ENCODE results near the gene BCL2.

BCL2 gene

GRCh38 chr18:63213936-63214671, 105.5 kb downstream of the BCL2 start:
- no peak overlapping the region for H3K23ac ChIP-seq (ENCODE audit: low read length)
- H4K91ac ChIP-seq (ENCODE audit: low read depth, low read length), result no peak overlapping the region
- H3K4ac ChIP-seq (ENCODE audit: low read depth, low read length), result no peak overlapping the region
- no CpG with 5 or more reads among the region's 8 CpGs for WGBS (ENCODE audit: extremely low coverage, insufficient coverage, insufficient read length)
- H3K4me3 ChIP-seq (ENCODE audit: low read depth, low read length), result no peak overlapping the region
- no peak overlapping the region for H3K27ac ChIP-seq (ENCODE audit: low read depth, low read length)
- H3K14ac ChIP-seq (ENCODE audit: low read length), result no peak overlapping the region
- no peak overlapping the region for H2BK5ac ChIP-seq (ENCODE audit: low read depth, low read length, poor library complexity)
- H3K4me1 ChIP-seq (ENCODE audit: control insufficient read depth in 1 of 2, insufficient read depth in 2 of 2, low read length in 2 of 2), result no peaks in the 10 kb centered on the region
- no peak overlapping the region for H2BK12ac ChIP-seq (ENCODE audit: low read length)
- H3K4me2 ChIP-seq (ENCODE audit: low read length), result no peak overlapping the region
- no peak overlapping the region for H2AK5ac ChIP-seq (ENCODE audit: low read length)
- H3K9me3 ChIP-seq (ENCODE audit: insufficient read depth, low read depth, low read length), result peaks cover 3% of the 10 kb centered on the region
- H3K79me2 ChIP-seq (ENCODE audit: control insufficient read depth, insufficient read depth, low read length, poor library complexity), result no peaks in the 10 kb centered on the region
- no peak overlapping the region for H2BK120ac ChIP-seq (ENCODE audit: insufficient read depth, low read length, poor library complexity)
- no peak for DNase-seq
- H3K36me3 ChIP-seq (ENCODE audit: control insufficient read depth in 1 of 2, insufficient read depth in 2 of 2, low read length in 2 of 2), result no peaks in the 10 kb centered on the region
- no peak overlapping the region for H2AFZ ChIP-seq (ENCODE audit: insufficient read depth, low read length, poor library complexity)
- H4K8ac ChIP-seq (ENCODE audit: low read depth, low read length), result no peak overlapping the region
- H3K79me1 ChIP-seq (ENCODE audit: low read length), result no peaks in the 10 kb centered on the region
- H3K18ac ChIP-seq (ENCODE audit: low read length), result no peak overlapping the region
- no peak overlapping the region for H4K12ac ChIP-seq (ENCODE audit: low read depth, low read length)
- no peak overlapping the region for H3K9ac ChIP-seq (ENCODE audit: low read length)
- H3K27me3 ChIP-seq (ENCODE audit: insufficient read depth, low read length), result no peaks in the 10 kb centered on the region

DNA sequence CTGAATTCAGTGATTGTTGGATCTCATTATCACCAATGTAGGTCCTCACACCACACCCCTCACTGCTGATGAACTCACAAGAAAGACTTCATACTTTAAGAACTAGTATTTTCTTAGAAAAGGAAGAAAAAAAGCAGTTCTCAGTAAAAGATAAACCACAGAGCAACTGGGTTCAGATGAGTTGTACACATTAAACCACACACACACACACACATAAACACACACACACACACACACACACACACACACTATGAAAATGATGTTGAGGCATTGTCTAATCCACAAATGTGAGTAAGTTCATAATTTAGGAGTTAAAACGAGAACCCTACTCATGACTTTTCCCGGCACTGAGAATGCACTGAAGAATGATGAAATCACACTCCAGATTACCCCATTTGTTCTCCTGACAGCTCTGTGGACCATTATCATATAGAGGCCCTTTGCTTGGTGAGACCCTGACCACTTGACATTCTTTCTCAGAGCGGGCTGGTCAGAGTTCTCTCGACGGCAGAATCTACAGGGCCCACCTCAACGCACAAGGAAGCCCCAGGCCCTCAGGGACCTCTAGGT, 106.2 kb downstream of the BCL2 start:
- H2AFZ ChIP-seq (ENCODE audit: insufficient read depth, low read length, poor library complexity), result no peak overlapping the region
- H3K4ac ChIP-seq (ENCODE audit: low read depth, low read length), result no peak overlapping the region
- no peak overlapping the region for H2BK5ac ChIP-seq (ENCODE audit: low read depth, low read length, poor library complexity)
- H3K9ac ChIP-seq (ENCODE audit: low read length), result no peak overlapping the region
- no peak overlapping the region for H4K12ac ChIP-seq (ENCODE audit: low read depth, low read length)
- no peak overlapping the region for H4K91ac ChIP-seq (ENCODE audit: low read depth, low read length)
- no peaks in the 10 kb centered on the region for H3K36me3 ChIP-seq (ENCODE audit: control insufficient read depth in 1 of 2, insufficient read depth in 2 of 2, low read length in 2 of 2)
- no peak overlapping the region for H2AK5ac ChIP-seq (ENCODE audit: low read length)
- no peak overlapping the region for H3K23ac ChIP-seq (ENCODE audit: low read length)
- H3K4me1 ChIP-seq (ENCODE audit: control insufficient read depth in 1 of 2, insufficient read depth in 2 of 2, low read length in 2 of 2), result no peaks in the 10 kb centered on the region
- H3K79me1 ChIP-seq (ENCODE audit: low read length), result no peaks in the 10 kb centered on the region
- no peak overlapping the region for H2BK12ac ChIP-seq (ENCODE audit: low read length)
- H4K8ac ChIP-seq (ENCODE audit: low read depth, low read length), result no peak overlapping the region
- H3K27ac ChIP-seq (ENCODE audit: low read depth, low read length), result no peak overlapping the region
- H2BK120ac ChIP-seq (ENCODE audit: insufficient read depth, low read length, poor library complexity), result no peak overlapping the region
- no peak overlapping the region for H3K14ac ChIP-seq (ENCODE audit: low read length)
- no peak for DNase-seq
- H3K18ac ChIP-seq (ENCODE audit: low read length), result no peak overlapping the region
- H3K9me3 ChIP-seq (ENCODE audit: insufficient read depth, low read depth, low read length), result peaks cover under 1% of the 10 kb centered on the region
- WGBS (ENCODE audit: extremely low coverage, insufficient coverage, insufficient read length), result no CpG with 5 or more reads among the region's 6 CpGs
- H3K4me3 ChIP-seq (ENCODE audit: low read depth, low read length), result no peak overlapping the region
- no peaks in the 10 kb centered on the region for H3K79me2 ChIP-seq (ENCODE audit: control insufficient read depth, insufficient read depth, low read length, poor library complexity)
- no peaks in the 10 kb centered on the region for H3K27me3 ChIP-seq (ENCODE audit: insufficient read depth, low read length)
- no peak overlapping the region for H3K4me2 ChIP-seq (ENCODE audit: low read length)

DNA sequence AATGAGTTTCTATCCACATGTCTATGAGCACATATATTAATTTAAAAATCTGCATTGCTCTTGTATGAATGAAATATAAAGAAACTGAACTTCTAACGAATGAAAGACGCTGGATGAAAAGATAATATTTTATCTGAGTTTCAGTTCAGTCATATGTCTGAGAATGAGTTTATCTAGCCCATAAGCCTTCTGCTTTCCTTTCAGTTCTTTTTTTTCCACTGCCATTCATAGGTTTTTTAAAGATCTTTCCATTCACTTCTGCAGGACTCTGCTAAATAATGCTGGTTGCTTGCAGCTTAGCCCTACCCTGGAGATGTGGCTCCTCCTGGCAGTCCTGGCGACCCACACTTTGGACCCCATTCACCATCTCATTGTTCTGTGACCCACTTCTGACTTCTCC, 109.0 kb downstream of the BCL2 start:
- H3K9me3 ChIP-seq (ENCODE audit: insufficient read depth, low read depth, low read length), result no peaks in the 10 kb centered on the region
- no peak overlapping the region for H2AK5ac ChIP-seq (ENCODE audit: low read length)
- no peak overlapping the region for H2AFZ ChIP-seq (ENCODE audit: insufficient read depth, low read length, poor library complexity)
- H3K23ac ChIP-seq (ENCODE audit: low read length), result no peak overlapping the region
- no peak overlapping the region for H3K4me2 ChIP-seq (ENCODE audit: low read length)
- H4K8ac ChIP-seq (ENCODE audit: low read depth, low read length), result no peak overlapping the region
- no peaks in the 10 kb centered on the region for H3K36me3 ChIP-seq (ENCODE audit: control insufficient read depth in 1 of 2, insufficient read depth in 2 of 2, low read length in 2 of 2)
- no peak overlapping the region for H2BK12ac ChIP-seq (ENCODE audit: low read length)
- no peak overlapping the region for H3K14ac ChIP-seq (ENCODE audit: low read length)
- no peaks in the 10 kb centered on the region for H3K79me1 ChIP-seq (ENCODE audit: low read length)
- H3K18ac ChIP-seq (ENCODE audit: low read length), result no peak overlapping the region
- no peak overlapping the region for H2BK120ac ChIP-seq (ENCODE audit: insufficient read depth, low read length, poor library complexity)
- no peak overlapping the region for H3K9ac ChIP-seq (ENCODE audit: low read length)
- no peaks in the 10 kb centered on the region for H3K4me1 ChIP-seq (ENCODE audit: control insufficient read depth in 1 of 2, insufficient read depth in 2 of 2, low read length in 2 of 2)
- H3K4ac ChIP-seq (ENCODE audit: low read depth, low read length), result no peak overlapping the region
- no CpG with 5 or more reads among the region's 3 CpGs for WGBS (ENCODE audit: extremely low coverage, insufficient coverage, insufficient read length)
- no peak overlapping the region for H2BK5ac ChIP-seq (ENCODE audit: low read depth, low read length, poor library complexity)
- no peak overlapping the region for H3K27ac ChIP-seq (ENCODE audit: low read depth, low read length)
- no peak overlapping the region for H4K12ac ChIP-seq (ENCODE audit: low read depth, low read length)
- H3K79me2 ChIP-seq (ENCODE audit: control insufficient read depth, insufficient read depth, low read length, poor library complexity), result no peaks in the 10 kb centered on the region
- no peak for DNase-seq
- no peak overlapping the region for H4K91ac ChIP-seq (ENCODE audit: low read depth, low read length)
- H3K27me3 ChIP-seq (ENCODE audit: insufficient read depth, low read length), result no peaks in the 10 kb centered on the region
- H3K4me3 ChIP-seq (ENCODE audit: low read depth, low read length), result no peak overlapping the region

DNA sequence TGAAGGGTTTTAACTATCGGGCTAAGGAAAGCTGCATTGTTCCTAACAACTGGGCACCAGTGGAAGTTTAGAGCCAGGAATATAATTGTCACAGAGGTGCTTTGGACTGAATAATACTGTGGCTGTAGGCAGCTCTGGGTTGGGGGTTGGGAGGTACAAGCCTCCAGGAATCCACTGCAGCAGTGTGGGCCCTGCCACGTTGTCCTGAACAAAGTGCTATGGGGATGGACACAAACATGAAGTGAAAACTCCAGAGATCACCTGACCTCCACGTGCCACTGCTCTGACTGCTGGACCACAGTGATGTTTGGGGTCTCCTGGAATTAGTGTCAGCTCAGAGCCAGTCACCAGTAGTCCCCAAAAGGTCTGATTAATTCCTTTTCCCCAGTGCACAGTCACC, 110.9 kb downstream of the BCL2 start:
- Histone ChIP-seq H3K4me3 (ENCODE audit: low read depth, low read length) (no peak overlapping the region), H2BK120ac (ENCODE audit: insufficient read depth, low read length, poor library complexity) (no peak overlapping the region), H3K79me1 (ENCODE audit: low read length) (no peaks in the 10 kb centered on the region), H3K27ac (ENCODE audit: low read depth, low read length) (no peak overlapping the region), H3K9me3 (ENCODE audit: insufficient read depth, low read depth, low read length) (no peaks in the 10 kb centered on the region), H3K4me2 (ENCODE audit: low read length) (no peak overlapping the region), H3K23ac (ENCODE audit: low read length) (no peak overlapping the region), H2BK12ac (ENCODE audit: low read length) (no peak overlapping the region), H4K8ac (ENCODE audit: low read depth, low read length) (no peak overlapping the region), H2AK5ac (ENCODE audit: low read length) (no peak overlapping the region), H3K79me2 (ENCODE audit: control insufficient read depth, insufficient read depth, low read length, poor library complexity) (no peaks in the 10 kb centered on the region), H3K4ac (ENCODE audit: low read depth, low read length) (no peak overlapping the region), H3K14ac (ENCODE audit: low read length) (no peak overlapping the region), H3K9ac (ENCODE audit: low read length) (no peak overlapping the region), H2AFZ (ENCODE audit: insufficient read depth, low read length, poor library complexity) (no peak overlapping the region), H4K12ac (ENCODE audit: low read depth, low read length) (no peak overlapping the region), H3K4me1 (ENCODE audit: control insufficient read depth in 1 of 2, insufficient read depth in 2 of 2, low read length in 2 of 2) (no peaks in the 10 kb centered on the region), H3K36me3 (ENCODE audit: control insufficient read depth in 1 of 2, insufficient read depth in 2 of 2, low read length in 2 of 2) (no peaks in the 10 kb centered on the region), H3K27me3 (ENCODE audit: insufficient read depth, low read length) (no peaks in the 10 kb centered on the region), H4K91ac (ENCODE audit: low read depth, low read length) (no peak overlapping the region), H2BK5ac (ENCODE audit: low read depth, low read length, poor library complexity) (no peak overlapping the region), H3K18ac (ENCODE audit: low read length) (no peak overlapping the region)
- WGBS (ENCODE audit: extremely low coverage, insufficient coverage, insufficient read length), result no CpG with 5 or more reads among the region's 3 CpGs
- no peak for DNase-seq

Data from trophoblast cell (in vitro differentiated cells and primary cell).